Measurements from ENCODE around the gene RNF113B.

The RNF113B gene

DNA sequence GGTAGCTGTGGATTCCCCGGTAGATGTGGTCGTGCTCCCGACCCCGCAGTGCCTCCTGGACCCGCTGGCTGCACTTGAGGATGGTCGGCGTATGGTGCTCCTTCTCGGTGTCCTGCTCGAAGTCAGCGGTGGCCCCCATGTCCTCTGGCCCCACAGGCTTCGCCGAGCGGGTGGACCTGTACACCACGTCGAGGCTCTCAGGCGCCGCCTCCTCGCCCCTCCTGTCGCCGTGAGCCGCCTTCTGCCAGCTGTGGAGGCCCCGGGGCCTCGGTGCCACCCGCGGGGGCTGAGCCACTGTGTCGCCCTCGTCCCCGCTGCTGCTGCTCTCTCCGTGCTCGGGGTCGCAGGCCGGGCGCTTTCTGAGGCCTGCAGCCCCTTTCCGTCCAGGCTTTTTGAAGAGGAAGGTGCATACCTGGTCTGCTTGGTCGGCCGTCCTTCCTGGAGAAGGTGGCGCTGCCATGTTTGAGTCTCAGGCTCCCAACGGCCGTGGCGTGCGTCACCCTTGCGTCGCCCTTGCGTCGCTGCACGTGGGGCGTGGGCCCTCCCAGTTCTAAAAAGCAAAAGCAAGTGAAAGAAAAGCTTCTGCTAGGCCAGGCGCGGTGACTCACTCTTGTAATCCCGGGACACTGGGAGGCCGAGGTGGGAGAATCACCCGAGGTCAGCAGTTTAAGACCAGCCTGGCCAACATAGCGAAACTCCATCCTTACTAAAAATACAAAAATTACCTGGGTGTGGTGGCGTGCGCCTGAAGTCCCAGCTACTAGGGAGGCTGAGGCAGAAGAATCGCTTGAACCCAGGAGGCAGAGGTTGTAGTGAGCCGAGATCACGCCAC, at the start of gene RNF113B:
RNF113B (minus strand) TSS at position 493 of the 832 bp plus-strand sequence; CDS start at position 460, 33 bp downstream.
- no peak for DNase-seq

GRCh38 chr13:98226496-98226895, 49.4 kb upstream of the RNF113B start:
- DNase-seq: no peak

GRCh38 chr13:98225036-98225940, 48.2 kb upstream of the RNF113B start:
- DNase-seq: no peak

GRCh38 chr13:98224557-98224956, 47.5 kb upstream of the RNF113B start:
- no peak for DNase-seq

- DNase-seq: no peak
Observed at GRCh38 chr13:98223741-98224140, 46.7 kb upstream of the RNF113B start.

GRCh38 chr13:98222816-98223215, 45.7 kb upstream of the RNF113B start:
- no peak for DNase-seq

DNA sequence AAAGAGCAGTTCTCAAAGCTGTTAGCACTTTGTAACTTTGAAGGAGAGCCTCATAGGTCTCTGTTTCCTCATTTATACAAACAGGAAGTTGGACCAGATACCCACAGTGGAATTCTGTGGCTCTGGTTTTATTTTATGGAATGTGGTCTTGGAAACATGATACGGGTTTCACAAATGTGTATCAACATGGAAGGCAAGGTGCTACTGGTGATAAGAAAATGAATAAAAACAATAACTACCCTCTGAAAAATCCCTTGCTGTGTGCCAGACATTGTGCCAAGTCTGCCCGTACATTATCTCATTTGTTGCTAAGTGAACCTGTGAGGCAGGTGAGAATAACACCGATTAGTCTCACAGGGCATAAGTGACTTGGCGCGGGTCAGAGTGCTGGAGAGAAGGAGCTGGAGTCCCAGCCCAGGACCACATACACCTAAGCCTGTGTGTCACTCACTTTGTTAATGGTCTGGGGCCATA, 45.0 kb upstream of the RNF113B start:
- no peak for DNase-seq

DNA sequence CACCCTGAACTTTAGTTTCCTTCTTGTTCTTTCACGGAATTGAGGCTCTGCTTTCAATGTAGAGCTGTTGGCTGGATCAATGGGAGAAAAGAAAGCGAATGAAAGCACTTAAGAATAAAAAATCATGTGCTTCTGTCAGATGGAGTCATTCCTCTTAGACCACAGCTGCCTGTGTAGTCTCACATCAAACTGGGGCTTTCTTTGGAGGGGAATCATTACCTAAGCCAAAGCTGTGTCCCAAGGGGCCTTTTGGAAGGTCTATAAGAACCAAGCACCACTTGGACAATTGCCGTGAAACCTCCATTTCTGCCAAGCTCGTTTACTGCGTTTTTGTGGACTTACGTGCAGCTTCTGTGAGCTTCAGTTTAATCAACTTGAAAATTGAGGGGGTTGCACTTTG, 44.2 kb upstream of the RNF113B start:
- no peak for DNase-seq

DNA sequence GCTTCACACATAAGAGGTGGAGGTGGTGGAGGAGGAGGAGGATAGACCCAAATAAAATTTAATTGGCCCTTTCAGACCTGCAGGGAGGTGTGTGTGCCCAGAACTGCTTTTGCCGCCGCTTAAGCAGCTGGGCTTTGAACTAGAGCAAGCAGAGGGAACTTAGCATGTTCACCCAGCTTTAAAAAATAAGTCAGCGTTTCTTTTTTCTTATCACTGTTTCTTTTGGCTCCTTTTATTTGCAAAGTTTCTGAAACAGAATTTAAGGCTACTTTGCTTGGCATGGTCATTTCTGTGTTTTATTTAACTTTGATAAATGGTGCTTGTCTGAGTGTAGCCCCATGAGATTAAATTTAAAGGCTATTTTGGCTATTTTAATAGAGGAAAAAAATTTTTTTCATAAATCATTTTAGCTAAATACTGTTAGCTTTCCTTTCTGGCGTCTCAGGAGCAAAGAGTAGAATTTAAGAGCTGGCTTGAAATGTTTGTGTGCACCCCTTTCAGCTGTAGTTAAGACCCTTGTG, 43.3 kb upstream of the RNF113B start:
- no peak for DNase-seq

- DNase-seq: no peak
Observed at GRCh38 chr13:98219685-98220084, 42.6 kb upstream of the RNF113B start.

DNA sequence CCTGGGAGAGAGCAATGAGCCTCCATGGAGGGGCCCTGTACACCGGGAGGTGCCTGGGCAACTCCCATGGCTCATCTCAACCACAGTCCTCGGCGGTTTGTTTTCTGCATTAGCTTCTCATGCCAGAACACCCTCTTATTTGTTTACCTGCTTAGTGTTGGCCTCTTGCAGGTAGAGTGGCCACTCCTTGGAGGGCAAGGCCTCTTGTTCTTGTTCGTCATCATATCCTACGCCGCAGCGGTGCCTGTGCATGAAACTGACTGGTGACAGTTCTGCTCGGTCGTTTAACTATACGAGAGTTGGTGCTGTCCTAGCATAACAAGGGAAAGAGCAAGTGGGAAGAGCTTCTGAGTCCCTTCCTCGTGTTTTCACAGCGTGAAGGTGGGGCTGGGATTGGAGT, 40.5 kb upstream of the RNF113B start:
- no peak for DNase-seq

GRCh38 chr13:98216711-98217285, 39.7 kb upstream of the RNF113B start:
- DNase-seq: no peak

GRCh38 chr13:98216135-98216565, 39.1 kb upstream of the RNF113B start:
- no peak for DNase-seq

GRCh38 chr13:98215508-98215907, 38.4 kb upstream of the RNF113B start:
- DNase-seq: no peak

DNA sequence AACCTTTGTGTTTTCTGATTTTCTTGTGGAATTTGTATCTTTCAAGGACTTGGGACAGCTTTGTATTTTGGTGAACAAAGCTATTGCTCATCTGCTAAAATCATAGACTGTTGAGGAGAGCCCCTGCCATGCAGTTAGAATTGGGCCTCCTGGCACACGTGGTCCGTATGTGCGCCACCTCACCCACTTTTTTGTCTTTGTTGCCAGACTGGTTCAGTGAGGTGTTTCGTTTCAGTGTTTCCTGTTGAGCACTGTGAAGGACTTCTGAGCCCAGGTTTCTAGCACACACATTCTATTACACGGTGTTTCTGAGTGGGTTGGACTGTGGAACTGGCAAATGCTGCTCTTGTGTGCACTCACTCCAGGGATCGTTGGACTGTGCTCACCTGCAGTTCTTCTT, 37.6 kb upstream of the RNF113B start:
- DNase-seq: no peak

DNA sequence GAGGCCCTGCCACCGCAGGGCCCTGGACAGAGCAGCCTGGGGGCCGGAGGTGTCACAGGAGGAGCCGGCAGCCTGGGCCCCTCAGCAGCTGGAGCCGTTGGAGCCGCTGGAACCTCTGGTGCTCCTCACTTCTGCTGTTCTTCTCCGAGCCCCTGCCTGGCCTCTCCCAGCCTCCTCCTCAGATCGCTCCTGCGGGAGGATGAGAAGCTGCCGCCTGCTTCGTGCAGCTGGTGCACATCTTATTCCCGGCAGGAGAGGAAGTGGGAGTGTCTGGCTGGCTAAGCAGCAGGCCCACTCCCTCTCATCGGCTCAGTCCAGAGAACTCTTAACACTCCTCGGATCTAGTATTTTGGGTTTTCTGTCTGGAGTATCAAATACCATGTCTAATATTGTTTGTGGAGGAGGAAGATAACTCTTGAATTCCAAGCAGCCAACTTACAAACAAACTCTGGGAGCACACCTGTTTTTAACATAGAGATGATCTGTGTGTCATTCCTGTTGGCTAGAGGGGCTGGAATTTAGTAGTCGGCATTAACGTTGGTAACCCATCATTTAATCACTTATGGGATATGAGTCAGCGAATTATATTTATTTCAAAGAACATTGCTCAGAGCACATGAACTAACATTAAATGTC, 37.1 kb upstream of the RNF113B start:
- no peak for DNase-seq

DNA sequence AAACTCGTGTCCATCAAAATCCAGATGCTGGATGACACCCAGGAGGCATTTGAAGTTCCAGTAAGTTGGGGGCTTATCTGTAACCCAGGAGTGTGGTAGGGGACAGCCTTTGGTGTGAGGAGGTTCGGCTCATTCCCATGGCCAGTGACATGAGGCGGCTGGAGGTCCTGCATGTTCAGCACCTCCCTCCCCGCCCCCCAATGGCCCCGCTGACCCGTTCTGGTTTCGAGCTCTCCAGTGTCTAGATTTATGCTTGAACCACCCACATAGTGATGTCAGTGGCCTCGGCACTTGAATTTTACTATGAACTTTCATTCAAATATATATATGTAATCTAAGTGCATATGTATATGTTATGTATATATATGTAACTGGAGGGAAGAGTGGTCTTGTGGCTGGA, 36.3 kb upstream of the RNF113B start:
- DNase-seq: no peak

DNA sequence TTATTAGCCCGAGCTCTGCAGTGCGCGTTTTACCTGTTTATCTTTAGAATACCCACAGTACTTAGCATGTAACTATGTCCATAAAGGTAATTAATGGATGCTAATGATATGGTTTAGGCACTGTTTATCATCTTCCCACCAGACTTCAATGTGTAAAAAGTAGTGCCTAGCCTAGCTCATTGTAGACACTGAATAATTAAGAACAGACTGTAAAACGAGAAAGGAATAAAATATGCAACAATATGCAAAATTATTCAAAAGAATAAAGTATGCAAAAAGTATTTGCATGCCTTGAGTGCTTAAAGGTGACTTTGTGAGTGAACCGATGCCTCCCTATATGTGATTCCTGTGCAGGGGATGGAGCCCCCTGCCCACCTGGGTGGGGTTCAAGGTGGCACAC, 35.7 kb upstream of the RNF113B start:
- no peak for DNase-seq

DNA sequence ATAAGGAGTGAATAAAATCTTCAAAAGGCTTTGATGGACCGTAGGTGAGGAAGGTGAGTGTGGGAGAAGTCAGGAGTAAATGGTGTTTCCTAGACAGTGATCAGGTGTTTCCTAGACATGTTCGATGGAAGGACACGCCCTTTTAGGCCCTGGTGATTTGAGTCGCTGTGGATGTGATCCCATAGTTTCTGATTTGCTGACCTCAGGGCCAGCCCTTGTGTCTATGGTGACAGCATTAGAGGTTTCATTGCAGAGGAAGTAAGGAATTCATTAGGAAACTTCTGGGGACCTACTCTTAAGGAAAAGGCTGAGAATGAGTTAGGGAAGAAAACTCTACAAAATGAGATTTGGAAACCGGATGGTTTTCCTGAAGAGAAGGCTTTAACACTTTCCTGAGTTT, 31.5 kb upstream of the RNF113B start:
- DNase-seq: no peak

DNA sequence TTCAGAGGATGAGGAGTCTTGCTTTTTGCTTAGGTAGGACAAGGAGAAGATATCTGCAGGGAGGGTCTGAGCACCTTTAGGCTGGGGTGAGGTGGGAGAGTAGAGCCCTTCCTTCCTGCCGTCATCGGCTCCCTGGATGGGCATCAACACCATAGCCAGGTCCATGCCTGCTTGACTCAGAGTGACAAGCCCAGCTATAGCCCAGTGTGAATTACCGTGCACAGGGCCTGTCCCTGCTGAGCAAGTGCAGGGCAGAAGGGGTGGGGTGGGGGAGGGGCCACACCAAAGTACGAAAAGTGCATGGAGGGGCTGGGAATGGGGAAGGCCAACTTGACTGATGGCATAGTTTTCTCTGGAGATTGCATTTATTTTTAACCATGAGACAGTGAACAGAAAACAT, 30.3 kb upstream of the RNF113B start:
- DNase-seq: no peak

- DNase-seq: no peak
Observed at GRCh38 chr13:98206946-98207345, 29.9 kb upstream of the RNF113B start.

GRCh38 chr13:98204546-98204945, 27.5 kb upstream of the RNF113B start:
- DNase-seq: no peak

All from KG1 (cell line).